A549 treated with AZD2906 at 1 μM for 4 hours (cell line): ENCODE measurements around the gene DPPA2. TPM values are rescaled to one million over a fixed set of nuclear protein-coding genes. Genes with fewer than 3 reads are reported as not detected.

Experiments used
- total RNA-seq: library from RNA; stranded (reverse); fragments of 200-300 nt; extraction: Qiagen RNA extraction; gene quantifications from 5 replicates; pipeline ENCODE4 v1.2.3, GENCODE V29; 2022

Gene DPPA2, protein sequence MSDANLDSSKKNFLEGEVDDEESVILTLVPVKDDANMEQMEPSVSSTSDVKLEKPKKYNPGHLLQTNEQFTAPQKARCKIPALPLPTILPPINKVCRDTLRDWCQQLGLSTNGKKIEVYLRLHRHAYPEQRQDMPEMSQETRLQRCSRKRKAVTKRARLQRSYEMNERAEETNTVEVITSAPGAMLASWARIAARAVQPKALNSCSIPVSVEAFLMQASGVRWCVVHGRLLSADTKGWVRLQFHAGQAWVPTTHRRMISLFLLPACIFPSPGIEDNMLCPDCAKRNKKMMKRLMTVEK
- total RNA-seq, result not detected in 5 replicates

DNA sequence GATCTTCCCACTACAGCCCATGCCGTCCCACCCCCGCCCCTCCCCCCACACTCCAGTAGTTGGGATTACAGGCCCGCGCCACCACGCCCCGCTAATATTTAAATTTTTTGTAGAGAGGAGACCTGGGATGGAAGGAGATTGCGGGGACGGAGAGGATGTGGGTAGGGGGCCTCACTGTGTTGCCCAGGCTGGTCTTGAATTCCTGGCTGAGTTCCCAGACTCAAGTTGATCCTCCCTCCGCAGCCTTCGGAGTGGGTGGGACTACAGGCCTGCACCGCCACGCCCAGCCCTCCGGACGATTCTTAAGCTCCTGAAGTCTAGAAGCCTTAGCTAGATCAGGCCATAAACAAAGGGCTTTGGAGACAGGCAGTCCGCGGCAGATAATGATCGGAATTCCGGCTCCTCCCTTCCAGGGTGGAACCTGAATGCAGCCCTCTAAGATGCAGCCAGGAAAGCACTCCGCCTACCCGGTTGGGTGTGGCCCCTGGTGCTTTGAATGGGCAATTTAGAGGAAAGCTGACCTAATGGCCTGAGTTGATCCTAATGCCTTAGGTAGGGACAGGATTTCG, at the start of gene DPPA2:
TSS of gene DPPA2 (minus strand) at position 356 of the 569 bp plus-strand sequence. CDS start 1,975 bp downstream, outside the sequence.

DNA sequence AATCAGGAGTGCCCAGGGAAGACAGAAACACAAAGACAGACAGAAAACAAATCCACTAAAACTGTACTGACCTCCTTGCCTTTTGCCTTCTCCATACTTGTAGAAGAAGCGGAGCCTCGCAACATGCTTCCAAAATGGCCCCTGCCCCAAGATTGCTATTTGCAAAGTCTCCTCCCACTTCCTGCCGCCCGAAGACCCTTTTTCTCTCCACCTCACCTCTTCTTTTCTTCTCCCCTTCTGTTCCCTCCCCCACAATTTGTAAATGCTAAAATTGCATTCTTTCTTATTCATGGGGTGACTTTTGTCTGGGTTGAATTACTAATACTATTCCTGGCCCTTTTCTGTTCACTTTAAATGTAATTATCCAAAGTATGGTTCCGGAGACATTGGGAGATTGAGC, 21.1 kb upstream of the DPPA2 start, which contains the start of gene DPPA4:
TSS of gene DPPA4 (minus strand) at position 154 of the 400 bp plus-strand sequence. CDS start at position 125, 29 bp downstream.

Other genes with a start within 250 kb of the DPPA2 start
- gene MORC1, start 198.4 kb downstream of the DPPA2 start, total RNA-seq, result not detected in 5 replicates
- not detected in 5 replicates for gene C3orf85, start 179.8 kb downstream of the DPPA2 start, total RNA-seq
- gene DPPA4, start 21.0 kb upstream of the DPPA2 start, total RNA-seq, result not detected in 5 replicates